Ascending aorta (tissue), 1 donor: ENCODE results near the gene TMEM106A. TPM values are rescaled to one million over a fixed set of nuclear protein-coding genes. Genes with fewer than 3 reads are reported as not detected.

Experiments used
- total RNA-seq: library from RNA; depleted of rRNA; stranded (reverse); fragments of >200 nt; gene quantifications from one replicate; pipeline ENCODE4 v1.1.0, GENCODE V29; 2016

TMEM106A gene
- total RNA-seq, 1 donor from 2014 or later = 18.5 TPM

Other genes starting within 250 kb of the TMEM106A start
- gene AARSD1, start 247.4 kb upstream of the TMEM106A start, total RNA-seq = 3.8 TPM
- gene PTGES3L, start 231.8 kb upstream of the TMEM106A start, total RNA-seq = not detected
- gene RUNDC1, start 231.3 kb upstream of the TMEM106A start, total RNA-seq = 10.2 TPM
- 417 TPM for gene RPL27, start 213.5 kb upstream of the TMEM106A start, total RNA-seq
- gene IFI35, start 205.1 kb upstream of the TMEM106A start, total RNA-seq = 45.2 TPM
- 296 TPM for gene VAT1, start 189.5 kb upstream of the TMEM106A start, total RNA-seq
- 7.3 TPM for gene RND2, start 186.6 kb upstream of the TMEM106A start, total RNA-seq
- gene BRCA1, start 86.5 kb upstream of the TMEM106A start, total RNA-seq = 0.85 TPM
- gene NBR1, start 40.7 kb upstream of the TMEM106A start, total RNA-seq = 45.6 TPM
- gene CCDC200, start 16.7 kb downstream of the TMEM106A start, total RNA-seq = not detected
- not detected for gene RNU2-1, start 22.1 kb downstream of the TMEM106A start, total RNA-seq
- gene ARL4D, start 187.1 kb downstream of the TMEM106A start, total RNA-seq = 3.3 TPM